GM12892 (cell line): ENCODE measurements around the gene OSTN.

ENCODE experiments used
- POLR2A ChIP-seq: IDR thresholded peaks from 2 replicates; pipeline ENCODE4 v1.6.1; 2011; ENCODE audit warnings: low read depth, low read length, control low read depth
- POLR2AphosphoS5 ChIP-seq: IDR thresholded peaks from 2 replicates; pipeline ENCODE4 v1.6.1; 2011; ENCODE audit warnings: low read depth, low read length, control low read depth
- TAF1 ChIP-seq: IDR thresholded peaks from 2 replicates; pipeline ENCODE4 v1.6.1; 2011; ENCODE audit warnings: low read depth, mild to moderate bottlenecking, control low read depth, low read length, borderline replicate concordance

GRCh38 chr3:191221638-191222037 lies 22.6 kb downstream of the OSTN start:
- TF ChIP-seq POLR2A (no peak), TAF1 (no peak), POLR2AphosphoS5 (no peak)
